Hepatocyte (in vitro differentiated cells): Measurements from ENCODE around the gene MYNN. TPM values are rescaled to one million over a fixed set of nuclear protein-coding genes. Genes with fewer than 3 reads are reported as not detected.
"Not testable (repeated sequence)": the region's sequence is repeated elsewhere in the genome, so short reads cannot be mapped to it uniquely, and the experiment has no call there.

Source experiments
- DNase-seq: peaks from one replicate; pipeline ENCODE4 v3.0.0-alpha.2; 2016; ENCODE audit warnings: low spot score
- H2AFZ ChIP-seq: fragments of 200-600 bp; sonication (generic); 2 replicates; pipeline ENCODE4 v1.6.0; 2016; ENCODE audit warnings: antibody characterized with exemption, mild to moderate bottlenecking
- H3K27ac ChIP-seq: fragments of 200-600 bp; sonication (generic); 2 replicates; pipeline ENCODE4 v1.5.1; 2016; ENCODE audit warnings: mild to moderate bottlenecking
- H3K27me3 ChIP-seq: fragments of 200-600 bp; sonication (generic); 2 replicates; pipeline ENCODE4 v1.6.1; 2016
- H3K36me3 ChIP-seq: fragments of 200-600 bp; sonication (generic); replicated peaks from 2 replicates; pipeline ENCODE4 v1.5.1; 2016; ENCODE audit warnings: low read depth; ENCODE audit not compliant: insufficient read depth
- H3K4me1 ChIP-seq: fragments of 200-600 bp; sonication (generic); 2 replicates; pipeline ENCODE4 v1.5.1; 2016; ENCODE audit warnings: mild to moderate bottlenecking, moderate library complexity; ENCODE audit not compliant: insufficient read depth
- H3K4me2 ChIP-seq: fragments of 200-600 bp; sonication (generic); 2 replicates; pipeline ENCODE4 v1.6.0; 2016
- H3K4me3 ChIP-seq: fragments of 200-600 bp; sonication (generic); 2 replicates; pipeline ENCODE4 v1.5.1; 2016; ENCODE audit warnings: mild to moderate bottlenecking
- H3K79me2 ChIP-seq: fragments of 200-600 bp; sonication (generic); 2 replicates; pipeline ENCODE4 v1.6.0; 2017; ENCODE audit warnings: mild to moderate bottlenecking
- H3K9me2 ChIP-seq: fragments of 200-600 bp; sonication (generic); replicated peaks from 2 replicates; pipeline ENCODE4 v1.6.0; 2017; ENCODE audit warnings: mild to moderate bottlenecking; ENCODE audit not compliant: insufficient read depth
- H3K9me3 ChIP-seq: fragments of 200-600 bp; sonication (generic); 2 replicates; pipeline ENCODE4 v1.5.1; 2016; ENCODE audit warnings: low read depth, mild to moderate bottlenecking
- H4K20me1 ChIP-seq: fragments of 200-600 bp; sonication (generic); 2 replicates; pipeline ENCODE4 v1.6.0; 2016; ENCODE audit warnings: mild to moderate bottlenecking; ENCODE audit not compliant: insufficient read depth, poor library complexity, severe bottlenecking
- CTCF ChIP-seq: fragments of 200-600 bp; sonication (generic); IDR thresholded peaks from 2 replicates; pipeline ENCODE4 v1.5.1; 2016; ENCODE audit warnings: antibody characterized with exemption, mild to moderate bottlenecking; ENCODE audit not compliant: poor library complexity
- EZH2 ChIP-seq: fragments of 200-600 bp; sonication (generic); IDR thresholded peaks from 2 replicates; pipeline ENCODE4 v1.6.1; 2016; ENCODE audit warnings: antibody characterized with exemption, mild to moderate bottlenecking, borderline replicate concordance
- EZH2phosphoT487 ChIP-seq: fragments of 200-600 bp; sonication (generic); IDR thresholded peaks from one replicate; pipeline ENCODE4 v1.6.1; 2018; ENCODE audit warnings: antibody characterized with exemption, mild to moderate bottlenecking, low read depth, moderate library complexity; ENCODE audit not compliant: unreplicated experiment, severe bottlenecking
- WGBS: methylation state at CpG from one replicate; pipeline ENCODE4 v1.1.6; 2016; ENCODE audit warnings: low lambda C conversion rate; ENCODE audit errors: missing lambda C conversion rate; 5-methylcytosine and 5-hydroxymethylcytosine counted together
- polyA plus RNA-seq: library from polyadenylated mRNA; unstranded; fragments of >200 nt; fragmentation: Nextera tagmentation; extraction: Ambion mirVana; gene quantifications from 2 replicates; pipeline ENCODE4 v1.2.1, GENCODE V29; 2016
- total RNA-seq: library from RNA; depleted of rRNA; stranded (reverse); fragments of >200 nt; gene quantifications from 2 replicates; pipeline ENCODE4 v1.2.3, GENCODE V29; 2014

The MYNN gene
- total RNA-seq = 19.7 and 23.4 TPM in 2 replicates
- polyA plus RNA-seq = 6.8 and 9.0 TPM in 2 replicates

GRCh38 chr3:169772897-169773816 lies at the start of gene MYNN:
TSS of gene MYNN (plus strand) at chr3:169773396. CDS start at chr3:169774296, 900 bp downstream.
- H3K9me2 ChIP-seq = no peaks in the 10 kb centered on the region
- H2AFZ ChIP-seq = peak within 1 kb of the TSS; percentile 79

GRCh38 chr3:169731857-169732256 lies 41.3 kb upstream of the MYNN start:
- not testable (repeated sequence) for H3K27ac ChIP-seq, H3K4me1 ChIP-seq, H3K36me3 ChIP-seq, H3K4me2 ChIP-seq, H2AFZ ChIP-seq, H3K4me3 ChIP-seq, H3K27me3 ChIP-seq, H3K79me2 ChIP-seq, DNase-seq, H4K20me1 ChIP-seq, H3K9me2 ChIP-seq, H3K9me3 ChIP-seq

More at GRCh38 chr3:169772897-169773816, at the start of gene MYNN:
- peaks cover 9% of the 10 kb centered on the region for H4K20me1 ChIP-seq
- no peaks in the 10 kb centered on the region for H3K36me3 ChIP-seq
- peaks cover 11% of the 10 kb centered on the region for H3K4me1 ChIP-seq
- H3K4me2 ChIP-seq = peak within 1 kb of the TSS; percentile 82
- H3K27ac ChIP-seq = peak within 1 kb of the TSS; percentile 99
- H3K9me3 ChIP-seq = no peaks in the 10 kb centered on the region
- under 1% methylated on average over 54 of the region's 61 CpGs for WGBS
- DNase-seq = peak; percentile 96
- peak within 1 kb of the TSS; percentile 66 for H3K4me3 ChIP-seq
- peak; percentile 32 for TF ChIP-seq CTCF
- no peak for TF ChIP-seq EZH2
- TF ChIP-seq EZH2phosphoT487 = no peak
- peaks cover 39% of the 10 kb centered on the region for H3K79me2 ChIP-seq
- H3K27me3 ChIP-seq = no peaks in the 10 kb centered on the region

GRCh38 chr3:169739067-169739466 lies 34.1 kb upstream of the MYNN start:
- DNase-seq = no peak
- Histone ChIP-seq H3K9me2 (no peaks in the 10 kb centered on the region), H3K27me3 (no peaks in the 10 kb centered on the region), H3K36me3 (no peaks in the 10 kb centered on the region), H4K20me1 (no peaks in the 10 kb centered on the region), H2AFZ (no peak overlapping the region), H3K4me2 (no peak overlapping the region), H3K4me1 (no peaks in the 10 kb centered on the region), H3K4me3 (no peak overlapping the region), H3K9me3 (peaks cover 4% of the 10 kb centered on the region), H3K27ac (no peak overlapping the region), H3K79me2 (no peaks in the 10 kb centered on the region)
- 54% methylated on average over 2 of the region's 2 CpGs for WGBS
- TF ChIP-seq EZH2phosphoT487 = no peak
- TF ChIP-seq EZH2 = no peak
- no peak for TF ChIP-seq CTCF

GRCh38 chr3:169744366-169745054 lies 28.7 kb upstream of the MYNN start:
- no peak overlapping the region for H3K4me3 ChIP-seq
- no peaks in the 10 kb centered on the region for H4K20me1 ChIP-seq
- no peaks in the 10 kb centered on the region for H3K9me2 ChIP-seq
- H3K9me3 ChIP-seq = no peaks in the 10 kb centered on the region
- WGBS = 54% methylated on average over 1 of the region's 1 CpG
- H3K27me3 ChIP-seq = no peaks in the 10 kb centered on the region
- H3K27ac ChIP-seq = no peak overlapping the region
- no peaks in the 10 kb centered on the region for H3K36me3 ChIP-seq
- no peak overlapping the region for H3K4me2 ChIP-seq
- no peaks in the 10 kb centered on the region for H3K79me2 ChIP-seq
- no peak for DNase-seq
- no peaks in the 10 kb centered on the region for H3K4me1 ChIP-seq
- no peak for TF ChIP-seq EZH2
- TF ChIP-seq CTCF = peak; percentile 60
- no peak overlapping the region for H2AFZ ChIP-seq
